Measurements from ENCODE around the gene TM4SF4.

TM4SF4 gene

DNA sequence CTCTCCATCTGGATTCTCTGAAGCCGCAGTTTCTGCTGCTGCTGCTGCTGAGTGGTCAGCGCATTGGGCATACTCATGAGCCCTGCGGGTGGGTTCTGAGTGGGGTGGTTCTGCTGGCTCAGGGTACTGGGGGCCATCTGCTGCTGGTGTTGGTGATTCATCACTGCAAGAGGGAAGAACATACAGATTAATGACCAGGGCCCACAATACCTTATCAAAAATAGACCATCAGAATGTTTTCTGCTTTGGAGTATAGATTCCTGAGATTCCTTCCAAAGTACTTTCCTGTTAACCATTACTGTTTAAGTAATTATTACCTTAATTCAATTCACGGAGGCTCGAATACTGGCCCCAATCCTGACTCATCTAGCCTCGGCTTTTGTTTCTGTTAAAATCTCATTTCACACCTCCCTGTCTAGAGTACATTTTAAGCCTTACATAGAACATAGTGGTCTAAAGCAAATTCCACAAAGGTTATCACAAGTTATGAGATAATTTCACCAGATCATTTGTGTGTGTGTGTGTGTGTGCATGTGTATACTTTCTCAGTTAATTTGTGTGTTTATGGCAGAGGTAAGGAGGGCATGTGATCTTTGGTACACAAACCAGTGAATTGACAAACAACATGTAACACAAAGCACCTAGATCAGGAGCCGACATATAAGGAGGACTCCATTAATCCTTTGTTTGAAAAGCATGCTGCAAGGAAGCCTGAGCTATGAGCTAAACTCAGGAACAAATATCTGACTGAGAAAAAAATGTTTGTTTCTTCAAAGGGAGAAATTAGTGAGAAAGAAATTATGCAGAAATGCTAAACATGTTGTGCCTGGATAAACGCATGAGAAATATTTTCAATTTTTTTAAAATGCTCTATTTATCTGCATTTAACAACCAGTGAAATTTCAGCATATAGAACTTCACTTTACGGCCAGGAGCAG is 68.1 kb downstream of the TM4SF4 start:
- in situ Hi-C loops (cut with MboI; ENCODE audit: low sequenced_read_pairs): no loop called here

GRCh38 chr3:149545049-149545448 is 70.6 kb downstream of the TM4SF4 start:
- in situ Hi-C loops (cut with MboI; ENCODE audit: low sequenced_read_pairs): no loop called here

GRCh38 chr3:149547413-149547812 is 72.9 kb downstream of the TM4SF4 start:
- in situ Hi-C loops (cut with MboI; ENCODE audit: low sequenced_read_pairs): no loop called here

DNA sequence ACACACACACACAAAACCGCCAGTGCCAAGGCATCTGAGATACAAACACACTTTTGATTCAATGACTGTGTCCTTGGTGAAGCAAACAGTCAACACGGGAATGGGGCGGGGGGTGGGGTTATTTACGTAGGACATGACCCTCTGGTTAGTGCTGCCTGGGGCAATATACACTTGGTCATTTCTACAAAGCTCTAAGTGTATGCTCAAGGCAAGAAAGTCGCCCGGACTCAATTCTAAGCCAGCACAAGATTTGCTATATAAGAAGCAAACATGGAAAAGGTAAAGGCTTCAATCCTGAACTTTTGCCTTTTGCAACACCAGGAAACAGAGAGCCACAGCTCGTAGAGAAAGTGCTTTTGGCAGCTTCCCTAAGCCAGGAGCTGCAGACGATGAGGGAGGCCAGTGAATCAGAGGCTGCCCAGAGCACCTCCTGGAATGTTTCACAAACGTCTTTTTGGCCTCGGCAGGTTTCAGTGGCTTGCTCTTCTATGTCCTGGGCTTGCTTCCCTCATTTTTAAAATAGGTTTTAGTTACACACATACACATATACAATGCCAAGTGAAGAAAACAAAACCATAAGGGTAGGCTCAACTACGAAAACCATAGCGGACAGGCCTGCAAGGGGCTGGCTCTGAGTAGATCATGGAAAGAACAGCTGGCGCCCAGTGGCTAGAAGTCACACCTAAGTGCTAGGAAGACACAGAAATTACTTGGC is 73.6 kb downstream of the TM4SF4 start:
- in situ Hi-C loops (cut with MboI; ENCODE audit: low sequenced_read_pairs): no loop called here

DNA sequence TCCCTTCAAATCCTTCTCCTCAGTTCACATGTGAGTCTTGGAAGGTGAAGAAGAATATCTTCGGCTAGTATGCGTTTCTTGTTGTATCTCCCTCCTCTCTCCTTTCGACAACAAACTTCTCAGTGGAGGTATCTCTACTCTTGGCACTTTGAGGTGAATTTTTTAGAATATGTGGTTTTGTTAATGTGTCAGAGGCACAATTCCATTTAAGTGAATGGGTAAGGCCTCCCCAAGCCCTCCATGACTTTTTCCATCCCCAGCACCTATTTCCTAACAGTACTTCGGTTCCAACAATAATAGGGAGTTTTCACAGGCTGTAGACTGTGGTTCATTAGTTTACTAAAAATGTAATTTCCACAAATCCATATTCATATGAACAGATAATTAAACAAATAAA is 74.2 kb downstream of the TM4SF4 start:
- in situ Hi-C loops (cut with MboI; ENCODE audit: low sequenced_read_pairs): no loop called here

- in situ Hi-C loops (cut with MboI; ENCODE audit: low sequenced_read_pairs): no loop called here
Observed at GRCh38 chr3:149551500-149551899, 77.0 kb downstream of the TM4SF4 start.

- in situ Hi-C loops (cut with MboI; ENCODE audit: low sequenced_read_pairs): no loop called here
Observed at GRCh38 chr3:149552700-149553099, 78.2 kb downstream of the TM4SF4 start.
